Skeletal muscle tissue (tissue), 4 donors: ENCODE data around the gene STIM2. TPM values are rescaled to one million over a fixed set of nuclear protein-coding genes. Genes with fewer than 3 reads are reported as not detected.
"Not testable (repeated sequence)": the region's sequence is repeated elsewhere in the genome, so short reads cannot be mapped to it uniquely, and the experiment has no call there.

Experiments
- H3K27ac ChIP-seq: one replicate; pipeline ENCODE4 v1.7.0; 2013; ENCODE audit warnings: mild to moderate bottlenecking, low read depth, low read length, inconsistent platforms
- H3K27me3 ChIP-seq, 3 donors: one replicate each; pipeline ENCODE4 v1.7.0; 2013; ENCODE audit warnings: low read length in 3 of 3; ENCODE audit not compliant: control insufficient read depth in 3 of 3, insufficient read depth in 3 of 3
- H3K36me3 ChIP-seq, 3 donors: one replicate each; pipeline ENCODE4 v1.7.0; 2013; ENCODE audit warnings: low read length in 3 of 3; ENCODE audit not compliant: control insufficient read depth in 3 of 3, insufficient read depth in 3 of 3
- H3K4me1 ChIP-seq, 3 donors: one replicate each; pipeline ENCODE4 v1.7.0; 2013; ENCODE audit warnings: low read length in 3 of 3, mild to moderate bottlenecking in 3 of 3; ENCODE audit not compliant: control insufficient read depth in 3 of 3, insufficient read depth in 3 of 3
- H3K4me3 ChIP-seq, 3 donors: one replicate each; pipeline ENCODE4 v1.7.0; 2013; ENCODE audit warnings: low read length in 3 of 3
- H3K9ac ChIP-seq, 3 donors: one replicate each; pipeline ENCODE4 v1.7.0; 2013; ENCODE audit warnings: low read length in 3 of 3, mild to moderate bottlenecking in 3 of 3, moderate library complexity in 2 of 3, low read depth in 1 of 3
- H3K9me3 ChIP-seq, 3 donors: one replicate each; pipeline ENCODE4 v1.7.0; 2013; ENCODE audit warnings: low read length in 3 of 3; ENCODE audit not compliant: control insufficient read depth in 3 of 3
- total RNA-seq: library from RNA; depleted of rRNA; stranded (reverse); fragments of >200 nt; gene quantifications from one replicate; pipeline ENCODE4 v1.2.3, GENCODE V29; 2014
- donor health status: Osteomylitis.

The STIM2 gene
- total RNA-seq, 1 donor from 2014 or later: 16.2 TPM

DNA sequence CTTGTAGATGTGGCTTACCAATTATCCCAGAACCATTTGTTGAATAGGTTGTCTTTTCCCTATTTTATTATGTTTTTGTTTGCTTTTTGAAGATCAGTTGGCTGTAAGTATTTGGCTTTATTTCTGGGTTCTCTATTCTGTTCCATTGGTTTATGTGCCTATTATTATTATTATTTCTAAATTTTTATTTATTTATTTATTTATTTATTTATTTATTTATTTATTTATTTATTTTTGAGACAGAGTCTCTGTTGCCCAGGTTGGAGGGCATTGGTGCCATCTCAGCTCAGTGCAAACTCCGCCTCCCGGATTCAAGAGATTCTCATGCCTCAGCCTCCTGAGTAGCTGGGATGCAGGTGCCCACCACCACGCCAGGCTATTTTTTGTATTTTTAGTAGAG lies 174.5 kb downstream of the STIM2 start:
- not testable (repeated sequence) for H3K4me1 ChIP-seq, H3K36me3 ChIP-seq, H3K9ac ChIP-seq, H3K4me3 ChIP-seq, H3K27ac ChIP-seq, H3K9me3 ChIP-seq, H3K27me3 ChIP-seq

DNA sequence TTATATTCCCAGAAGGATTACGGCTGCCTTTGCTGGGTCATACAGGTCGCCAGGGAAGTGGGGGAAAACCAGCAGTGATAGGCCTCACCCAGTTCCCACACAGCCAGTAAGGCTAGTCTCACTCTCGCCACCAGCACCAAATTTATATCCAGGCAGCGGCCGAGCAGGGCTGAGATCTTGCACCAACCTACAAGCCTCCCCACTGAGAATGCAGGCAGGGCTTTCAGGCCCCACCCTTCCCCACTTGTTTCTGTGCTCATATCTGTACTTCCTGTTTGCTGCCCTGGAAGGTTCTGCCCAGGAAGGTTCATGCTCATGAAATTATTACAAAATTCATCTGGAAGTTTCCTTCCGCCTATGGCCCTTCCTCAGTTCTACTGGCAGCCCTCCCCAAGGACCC lies 179.7 kb downstream of the STIM2 start:
- Histone ChIP-seq H3K4me3 (no peak overlapping the region), H3K9me3 (no peaks in the 10 kb centered on the region), H3K27me3 (peaks cover 0 to 6% (median 5%) of the 10 kb centered on the region in 3 donors), H3K27ac (no peak overlapping the region), H3K36me3 (no peaks in the 10 kb centered on the region), H3K9ac (no peak overlapping the region), H3K4me1 (no peaks in the 10 kb centered on the region)

- Histone ChIP-seq H3K27ac (no peak overlapping the region), H3K9ac (no peak overlapping the region), H3K4me3 (no peak overlapping the region), H3K27me3 (peaks cover 0 to 6% (median 5%) of the 10 kb centered on the region in 3 donors), H3K9me3 (no peaks in the 10 kb centered on the region), H3K36me3 (no peaks in the 10 kb centered on the region), H3K4me1 (no peaks in the 10 kb centered on the region)
These were observed 181.8 kb downstream of the STIM2 start for GRCh38 chr4:27042411-27042810.

DNA sequence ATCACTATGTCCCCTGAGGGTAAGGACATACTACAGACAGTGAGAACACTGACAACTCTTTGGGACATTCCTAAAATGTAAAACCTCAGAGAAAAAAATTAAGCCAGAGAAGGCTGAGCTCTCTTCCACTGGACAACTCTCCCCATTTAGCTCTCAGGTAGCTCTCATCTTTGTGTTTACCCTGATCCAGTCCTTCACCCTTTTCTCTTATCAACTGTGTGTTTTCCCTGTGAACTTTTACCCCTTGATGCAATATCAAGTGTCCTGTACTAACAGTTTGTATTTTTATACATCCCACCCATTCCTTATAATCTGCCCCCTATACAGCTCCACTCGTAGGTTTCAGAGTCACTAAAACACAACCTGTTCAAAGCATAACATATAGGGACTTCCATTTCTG lies 182.6 kb downstream of the STIM2 start:
- no peaks in the 10 kb centered on the region for H3K4me1 ChIP-seq
- no peaks in the 10 kb centered on the region for H3K36me3 ChIP-seq
- H3K4me3 ChIP-seq: no peak overlapping the region
- no peak overlapping the region for H3K27ac ChIP-seq
- no peaks in the 10 kb centered on the region for H3K9me3 ChIP-seq
- no peak overlapping the region for H3K9ac ChIP-seq
- H3K27me3 ChIP-seq: peaks cover 3 to 6% (median 5%) of the 10 kb centered on the region in 3 donors

DNA sequence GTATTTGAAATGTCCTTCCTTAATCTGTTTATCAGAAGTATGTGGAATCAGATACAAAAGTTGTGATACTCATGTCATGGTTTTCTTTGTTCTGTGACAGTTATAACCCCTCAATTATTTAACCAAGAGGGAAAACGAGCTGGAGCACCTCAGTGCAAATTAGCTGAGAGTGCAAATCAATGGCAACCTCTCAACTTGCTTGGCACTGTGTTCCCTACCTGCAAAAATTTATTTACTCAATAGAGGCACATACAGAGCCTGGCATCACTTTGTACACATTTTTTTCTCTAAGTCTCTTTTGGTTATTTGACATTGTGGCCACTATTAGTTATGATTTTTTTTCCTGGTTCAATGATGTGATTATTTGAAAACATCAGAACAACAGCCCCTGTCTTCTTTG lies 186.2 kb downstream of the STIM2 start:
- Histone ChIP-seq H3K36me3 (no peaks in the 10 kb centered on the region), H3K9ac (no peak overlapping the region), H3K9me3 (no peaks in the 10 kb centered on the region), H3K27ac (no peak overlapping the region), H3K27me3 (peaks cover 6 to 9% (median 7%) of the 10 kb centered on the region in 3 donors), H3K4me3 (no peak overlapping the region), H3K4me1 (peaks cover 0 to 3% (median 3%) of the 10 kb centered on the region in 3 donors)

- Histone ChIP-seq H3K36me3 (no peaks in the 10 kb centered on the region), H3K4me3 (peak overlapping the region; percentile 22 to 73 (median 56)), H3K27ac (no peak overlapping the region), H3K27me3 (peaks cover 6 to 7% (median 6%) of the 10 kb centered on the region in 3 donors), H3K4me1 (peaks cover 0 to 3% (median 3%) of the 10 kb centered on the region in 3 donors), H3K9me3 (no peaks in the 10 kb centered on the region), H3K9ac (peak overlapping the region in 1 of 3 donors; percentile 9)
These were observed 188.0 kb downstream of the STIM2 start for GRCh38 chr4:27048429-27049238.

DNA sequence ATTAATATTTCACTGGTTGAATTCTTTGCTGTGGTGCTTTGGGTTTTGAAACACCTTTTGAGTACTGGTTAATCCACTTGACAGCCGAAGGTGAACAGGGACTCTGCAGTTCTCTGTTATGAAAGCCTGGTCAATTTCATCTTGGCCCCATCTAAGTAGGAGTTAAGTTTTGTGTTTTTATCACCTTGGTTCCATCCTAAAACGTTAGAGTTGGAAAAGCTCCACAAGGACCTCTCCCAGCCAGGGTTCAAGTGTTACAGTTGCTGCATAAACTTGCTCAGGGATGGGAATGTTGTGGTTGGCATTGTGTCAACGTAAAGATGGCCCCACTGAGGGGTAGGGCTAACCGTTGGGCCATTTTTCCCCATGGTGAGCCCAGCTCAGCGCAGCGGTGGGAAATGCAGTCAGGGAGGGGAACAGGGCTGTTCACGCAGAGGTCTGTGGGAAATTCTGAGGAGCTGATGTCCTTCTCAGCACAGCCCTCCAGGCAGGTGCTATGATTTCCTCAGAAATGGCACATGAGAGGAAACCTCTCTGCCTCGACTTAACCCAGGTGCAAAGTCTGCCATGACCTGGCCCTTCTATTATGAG lies 188.7 kb downstream of the STIM2 start:
- H3K4me3 ChIP-seq: no peak overlapping the region
- H3K9me3 ChIP-seq: no peaks in the 10 kb centered on the region
- H3K9ac ChIP-seq: no peak overlapping the region
- peaks cover 3 to 6% (median 3%) of the 10 kb centered on the region in 3 donors for H3K27me3 ChIP-seq
- H3K36me3 ChIP-seq: no peaks in the 10 kb centered on the region
- H3K27ac ChIP-seq: no peak overlapping the region
- H3K4me1 ChIP-seq: peaks cover 0 to 3% (median 3%) of the 10 kb centered on the region in 3 donors

DNA sequence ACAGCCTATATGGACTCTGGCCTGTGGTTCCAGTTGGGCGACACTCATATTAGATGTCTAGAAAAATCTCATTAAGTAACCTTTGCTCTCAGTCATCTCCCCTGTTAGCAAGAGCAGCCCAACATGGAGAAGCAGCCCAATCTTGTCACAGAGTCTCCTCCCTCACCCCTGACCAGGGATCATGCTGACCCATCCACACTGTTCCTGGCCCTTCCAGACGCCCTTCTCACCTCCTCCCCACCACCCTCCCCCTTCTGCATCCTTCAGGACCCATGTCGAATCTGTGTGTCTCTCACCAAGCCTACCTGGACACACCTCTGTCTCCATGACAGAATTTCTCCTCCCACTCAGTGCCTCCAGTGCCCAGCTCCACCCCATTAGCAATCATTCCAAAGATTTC lies 190.1 kb downstream of the STIM2 start:
- H3K27ac ChIP-seq: no peak overlapping the region
- peaks cover 3 to 6% (median 3%) of the 10 kb centered on the region in 3 donors for H3K27me3 ChIP-seq
- H3K4me3 ChIP-seq: no peak overlapping the region
- H3K36me3 ChIP-seq: no peaks in the 10 kb centered on the region
- H3K9ac ChIP-seq: no peak overlapping the region
- H3K9me3 ChIP-seq: no peaks in the 10 kb centered on the region
- peaks cover 0 to 3% (median 3%) of the 10 kb centered on the region in 3 donors for H3K4me1 ChIP-seq

- H3K27ac ChIP-seq: no peak overlapping the region
- H3K4me1 ChIP-seq: no peaks in the 10 kb centered on the region
- no peaks in the 10 kb centered on the region for H3K27me3 ChIP-seq
- H3K36me3 ChIP-seq: no peaks in the 10 kb centered on the region
- no peak overlapping the region for H3K9ac ChIP-seq
- no peak overlapping the region for H3K4me3 ChIP-seq
- no peaks in the 10 kb centered on the region for H3K9me3 ChIP-seq
These were observed 194.7 kb downstream of the STIM2 start for GRCh38 chr4:27055221-27055760.

- Histone ChIP-seq H3K9ac (no peak overlapping the region), H3K27me3 (no peaks in the 10 kb centered on the region), H3K4me1 (no peaks in the 10 kb centered on the region), H3K9me3 (no peaks in the 10 kb centered on the region), H3K4me3 (no peak overlapping the region), H3K36me3 (no peaks in the 10 kb centered on the region), H3K27ac (no peak overlapping the region)
These were observed 195.6 kb downstream of the STIM2 start for GRCh38 chr4:27056281-27056680.
